K562 (cell line): ENCODE results near the gene KAT2B. TPM values are rescaled to one million over a fixed set of nuclear protein-coding genes. Genes with fewer than 3 reads are reported as not detected.

Source experiments
- ATAC-seq: fragments of 200-7000 bp; cut with Tn5 transposase; 3 replicates; pipeline ENCODE4 v1.9.1; 2020; ENCODE audit warnings: moderate library complexity
- BruUV-seq: library from RNA; stranded (reverse); fragments of 400-500 nt; replicated peaks from 2 replicates; lab custom pipeline; 2021; lab: Mats Ljungman, UMichigan
- CTCF ChIA-PET: fragments of 300-600 bp; formaldehyde crosslinking; extraction: SDS; loops from one replicate; lab custom pipeline; 2021; ENCODE audit warnings: low intra/inter-chr PET ratio; lab: Yijun Ruan, JAX
- POLR2A ChIA-PET: fragments of 300-600, 350-650 bp; sonication (Branson Sonifier 250); formaldehyde crosslinking; extraction: SDS; loops from one replicate; lab custom pipeline; 2021; ENCODE audit warnings: antibody characterized with exemption, inconsistent platforms; lab: Yijun Ruan, JAX
- DNase-seq, 4 experiments: peaks; one replicate each; pipeline versions ENCODE4 v3.0.0 to v3.0.0-alpha.2; 2011 to 2018; ENCODE audit warnings: low spot score in 3 of 4, mixed read lengths in 3 of 4; ENCODE audit errors: extremely low read depth in 1 of 4
- FAIRE-seq: peaks from 2 replicates; lab custom pipeline; 2011; peaks lifted over from hg19 to GRCh38; lab: Jason Lieb, UNC
- H2AFZ ChIP-seq: 2 replicates; pipeline ENCODE4 v1.6.0; 2011; ENCODE audit warnings: low read depth, low read length, control low read depth, inconsistent platforms
- H3K27ac ChIP-seq: fragments of 200-600 bp; 3 replicates; pipeline ENCODE4 v1.8.0; 2011; ENCODE audit warnings: low read depth, mild to moderate bottlenecking, control low read depth, inconsistent platforms, low read length, moderate library complexity, mixed read lengths; ENCODE audit errors: extremely low read depth
- H3K27me3 ChIP-seq, 2 experiments: fragments of 300-600 bp in 1 of 2; 2 replicates in 1 of 2; 3 replicates in 1 of 2; pipeline versions ENCODE4 v1.6.0 to v1.8.0; 2011; ENCODE audit warnings: inconsistent platforms in 2 of 2, low read length in 2 of 2, mild to moderate bottlenecking in 1 of 2, mixed read lengths in 1 of 2, moderate library complexity in 1 of 2; ENCODE audit not compliant: control insufficient read depth in 2 of 2, insufficient read depth in 2 of 2
- H3K36me3 ChIP-seq: fragments of 300-600 bp; 3 replicates; pipeline ENCODE4 v1.8.0; 2011; ENCODE audit warnings: mild to moderate bottlenecking, low read length, inconsistent platforms; ENCODE audit not compliant: control insufficient read depth, insufficient read depth
- H3K4me1 ChIP-seq, 2 experiments: fragments of 200-600 bp in 1 of 2; replicated peaks in 1 of 2; 2 replicates in 1 of 2; 3 replicates in 1 of 2; pipeline versions ENCODE4 v1.5.1 to v1.8.0; 2011; ENCODE audit warnings: inconsistent platforms in 2 of 2, low read length in 2 of 2, mild to moderate bottlenecking in 1 of 2, mixed read lengths in 1 of 2, moderate library complexity in 1 of 2; ENCODE audit not compliant: control insufficient read depth in 2 of 2, insufficient read depth in 2 of 2
- H3K4me2 ChIP-seq: 2 replicates; pipeline ENCODE4 v1.6.1; 2011; ENCODE audit warnings: low read length, control low read depth, inconsistent platforms, mixed read lengths; ENCODE audit not compliant: insufficient read depth
- H3K4me3 ChIP-seq: fragments of 200-600 bp; sonication (generic), shearing (Covaris generic); 2 replicates; pipeline ENCODE4 v1.5.1; 2016; ENCODE audit warnings: control low read depth, inconsistent platforms
- H3K79me2 ChIP-seq: fragments of 200-600 bp; 3 replicates; pipeline ENCODE4 v1.8.0; 2011; ENCODE audit warnings: low read length, inconsistent platforms; ENCODE audit not compliant: control insufficient read depth, insufficient read depth
- H3K9ac ChIP-seq, 2 experiments: 2 replicates each; pipeline versions ENCODE4 v1.6.0 to v1.6.1; 2011; ENCODE audit warnings: low read depth in 2 of 2, low read length in 2 of 2, control low read depth in 1 of 2, inconsistent platforms in 1 of 2, mild to moderate bottlenecking in 1 of 2, mixed read lengths in 1 of 2; ENCODE audit not compliant: insufficient read depth in 1 of 2
- H3K9me1 ChIP-seq: one replicate; pipeline ENCODE4 v1.6.0; 2011; ENCODE audit warnings: inconsistent platforms, mild to moderate bottlenecking, low read length, moderate library complexity; ENCODE audit not compliant: control insufficient read depth, insufficient read depth
- H3K9me3 ChIP-seq: replicated peaks from 2 replicates; pipeline ENCODE4 v1.5.1; 2011; ENCODE audit warnings: low read depth, low read length, inconsistent platforms; ENCODE audit not compliant: control insufficient read depth, insufficient read depth
- H4K20me1 ChIP-seq: replicated peaks from 2 replicates; pipeline ENCODE4 v1.6.1; 2011; ENCODE audit warnings: low read length, inconsistent platforms, mixed read lengths; ENCODE audit not compliant: control insufficient read depth, insufficient read depth
- DIDO1 ChIP-seq: fragments of 450-650 bp; IDR thresholded peaks from 2 replicates; pipeline ENCODE4 v1.6.1; 2016; ENCODE audit warnings: low read depth, missing biosample characterization, missing genetic modification characterization
- ZNF3 ChIP-seq: fragments of 250-450 bp; sonication (Bioruptor Pico); IDR thresholded peaks from 2 replicates; pipeline ENCODE4 v1.5.0; 2021; ENCODE audit warnings: mild to moderate bottlenecking, moderate library complexity
- ZNF311 ChIP-seq: fragments of 250-450 bp; sonication (Bioruptor Pico); IDR thresholded peaks from 2 replicates; pipeline ENCODE4 v1.4.0; 2020; ENCODE audit warnings: mild to moderate bottlenecking, moderate library complexity
- WGBS: fragments of 100-300 bp; shearing (Covaris generic); methylation state at CpG from one replicate; pipeline ENCODE4 v1.1.6; 2016; ENCODE audit warnings: low coverage, mixed read lengths; ENCODE audit not compliant: insufficient coverage; ENCODE audit errors: missing lambda C conversion rate; 5-methylcytosine and 5-hydroxymethylcytosine counted together
- in situ Hi-C: fragments of 300-500 bp; cut with MboI; formaldehyde crosslinking; loops from 4 replicates; pipeline ENCODE4 v1.15.0; 2018; ENCODE audit warnings: inconsistent platforms, mixed read lengths
- intact Hi-C: fragments of 100-400 bp; cut with micrococcal nuclease; formaldehyde crosslinking; loops from 2 replicates; pipeline ENCODE4 v1.14.2; 2022
- polyA plus RNA-seq, 8 experiments: library from polyadenylated mRNA; depleted of rRNA in 4 of 8; stranded (reverse) in 5 of 8; unstranded in 3 of 8; fragments of >200 nt; fragmentation: Nextera tagmentation in 2 of 8; fragmentation: Illumina TruSeq in 1 of 8; extraction: Ambion mirVana in 2 of 8; extraction: Trizol in 1 of 8; gene quantifications; 2 replicates each; pipeline versions ENCODE4 v1.2.1 to v1.2.3, GENCODE V29; 2011 to 2014; ENCODE audit warnings: inconsistent platforms in 1 of 8, missing spikeins in 1 of 8
- total RNA-seq, 7 experiments: library from RNA; depleted of rRNA in 6 of 7; stranded (reverse); fragments of >200 nt in 6 of 7; fragmentation: Illumina TruSeq in 2 of 7; extraction: Trizol in 2 of 7; gene quantifications; 2 replicates each; pipeline versions ENCODE4 v1.2.1 to v1.2.3, GENCODE V29; 2011 to 2021; ENCODE audit warnings: low replicate concordance in 1 of 7
- TF ChIP-seq, protein P1 (sequence below): fragments of 450-650 bp; IDR thresholded peaks from 2 replicates; pipeline ENCODE4 v1.6.1; 2017; ENCODE audit warnings: mild to moderate bottlenecking, moderate library complexity

KAT2B gene
- total and polyA plus RNA-seq, 9 of the 15 experiments (the other 6 are each of a cell fraction or from before 2014, with no cell fraction given), result 3.3 to 14.9 (median 12.2) TPM

DNA sequence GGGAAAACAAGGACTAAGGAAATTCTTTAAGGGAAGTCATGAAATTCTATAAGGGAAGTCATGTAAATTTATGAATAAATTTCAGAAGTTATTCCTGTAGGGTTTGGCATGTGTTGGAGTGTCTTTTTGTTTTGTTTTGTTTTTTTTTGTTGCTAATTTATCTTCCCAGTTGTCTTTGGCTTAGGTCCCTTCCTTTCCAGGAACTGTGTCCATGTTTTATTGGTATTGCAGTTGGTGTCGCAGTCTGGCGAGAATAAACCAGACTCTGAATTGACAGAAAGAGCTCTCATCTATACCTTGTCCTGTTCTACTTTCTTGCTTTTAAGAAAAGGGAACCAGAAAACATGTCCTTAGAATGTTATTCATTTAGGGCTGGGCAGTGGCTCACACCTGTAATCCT is 88.1 kb downstream of the KAT2B start:
- intact Hi-C loops (no loop called here), in situ Hi-C loops (no loop called here)
- H3K9me3 ChIP-seq, result no peaks in the 10 kb centered on the region
- WGBS, result 93% methylated on average over 2 of the region's 2 CpGs
- H3K4me2 ChIP-seq, result no peak overlapping the region
- H3K79me2 ChIP-seq, result no peaks in the 10 kb centered on the region
- no peak for FAIRE-seq
- no peaks in the 10 kb centered on the region for H3K4me1 ChIP-seq
- no peak for ATAC-seq
- no peak for TF ChIP-seq ZNF311 (CRISPR knock-in tag)
- no peak overlapping the region for H3K27ac ChIP-seq
- POLR2A ChIA-PET, result no interaction called here
- no peaks in the 10 kb centered on the region for H3K9me1 ChIP-seq
- H3K36me3 ChIP-seq, result peaks cover 15% of the 10 kb centered on the region
- CTCF ChIA-PET, result no interaction called here
- H4K20me1 ChIP-seq, result no peaks in the 10 kb centered on the region
- no peaks in the 10 kb centered on the region for H3K27me3 ChIP-seq
- H2AFZ ChIP-seq, result no peak overlapping the region
- no peak overlapping the region for H3K4me3 ChIP-seq
- no peak overlapping the region for H3K9ac ChIP-seq
- BruUV-seq, result no TSS peak
- no peak for DNase-seq

DNA sequence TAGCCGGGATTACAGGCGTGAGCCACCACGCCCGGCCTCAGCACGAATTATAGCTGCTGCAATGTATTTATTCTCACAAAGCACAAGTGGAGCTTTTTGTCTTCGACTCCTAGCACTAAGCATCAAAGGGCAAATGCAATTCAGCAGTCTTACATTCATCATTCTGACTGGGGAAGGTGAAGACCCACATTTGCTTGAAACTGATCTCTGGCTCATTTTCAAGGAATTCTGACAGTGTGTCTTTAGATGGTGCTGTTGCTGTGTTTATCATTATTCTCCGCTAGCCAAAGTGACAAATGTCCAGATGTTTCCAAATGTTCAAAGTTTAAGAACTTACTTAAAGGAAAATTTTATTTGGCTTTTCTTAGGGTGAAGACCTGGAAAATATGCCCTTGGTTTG is 89.9 kb downstream of the KAT2B start:
- CTCF ChIA-PET, result no interaction called here
- POLR2A ChIA-PET, result interaction anchor here (0.9 kb wide), 1 partner anchor 10 kb away, joined by 3 read pairs; no protein-coding TSS in a partner anchor
- intact Hi-C loops, result no loop called here
- Histone ChIP-seq H3K4me2 (no peak overlapping the region), H3K27me3 (no peaks in the 10 kb centered on the region), H2AFZ (no peak overlapping the region), H3K36me3 (peaks cover 15% of the 10 kb centered on the region), H3K9ac (no peak overlapping the region), H3K9me1 (no peaks in the 10 kb centered on the region), H4K20me1 (no peaks in the 10 kb centered on the region), H3K9me3 (no peaks in the 10 kb centered on the region), H3K79me2 (no peaks in the 10 kb centered on the region), H3K4me3 (no peak overlapping the region), H3K27ac (no peak overlapping the region), H3K4me1 (no peaks in the 10 kb centered on the region)
- DNase-seq (no peak), ATAC-seq (peak; percentile 59; the same call in 2 of the 3 replicates), FAIRE-seq (no peak)
- 63% methylated on average over 7 of the region's 7 CpGs for WGBS
- in situ Hi-C loops, result no loop called here
- no TSS peak for BruUV-seq
- no peak for TF ChIP-seq ZNF3 (CRISPR knock-in tag)
- TF ChIP-seq DIDO1 (tag), result no peak
- TF ChIP-seq, protein P1, sequence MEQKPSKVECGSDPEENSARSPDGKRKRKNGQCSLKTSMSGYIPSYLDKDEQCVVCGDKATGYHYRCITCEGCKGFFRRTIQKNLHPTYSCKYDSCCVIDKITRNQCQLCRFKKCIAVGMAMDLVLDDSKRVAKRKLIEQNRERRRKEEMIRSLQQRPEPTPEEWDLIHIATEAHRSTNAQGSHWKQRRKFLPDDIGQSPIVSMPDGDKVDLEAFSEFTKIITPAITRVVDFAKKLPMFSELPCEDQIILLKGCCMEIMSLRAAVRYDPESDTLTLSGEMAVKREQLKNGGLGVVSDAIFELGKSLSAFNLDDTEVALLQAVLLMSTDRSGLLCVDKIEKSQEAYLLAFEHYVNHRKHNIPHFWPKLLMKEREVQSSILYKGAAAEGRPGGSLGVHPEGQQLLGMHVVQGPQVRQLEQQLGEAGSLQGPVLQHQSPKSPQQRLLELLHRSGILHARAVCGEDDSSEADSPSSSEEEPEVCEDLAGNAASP, result no peak
